HPDE6-E6E7 (cell line): Measurements from ENCODE around the gene HCAR2.
"Not testable (repeated sequence)": the region's sequence is repeated elsewhere in the genome, so short reads cannot be mapped to it uniquely, and the experiment has no call there.

ENCODE experiments used
- DNase-seq: peaks from one replicate; pipeline ENCODE4 v3.0.0; 2011; ENCODE audit warnings: missing footprints; ENCODE audit errors: extremely low spot score

The HCAR2 gene

GRCh38 chr12:122716658-122717057 lies 13.5 kb upstream of the HCAR2 start, which contains the start of gene HCAR3:
Gene HCAR3, minus strand, starts transcription at chr12:122716811. Its CDS starts 74 bp downstream, at chr12:122716737.
- not testable (repeated sequence) for DNase-seq

- not testable (repeated sequence) for DNase-seq
Observed at GRCh38 chr12:122715211-122715610, 12.1 kb upstream of the HCAR2 start.

GRCh38 chr12:122713491-122714188 lies 10.5 kb upstream of the HCAR2 start:
- not testable (repeated sequence) for DNase-seq

- not testable (repeated sequence) for DNase-seq
Observed at GRCh38 chr12:122711266-122711665, 8.1 kb upstream of the HCAR2 start.

GRCh38 chr12:122710341-122710740 lies 7.2 kb upstream of the HCAR2 start:
- DNase-seq, result not testable (repeated sequence)

- DNase-seq, result not testable (repeated sequence)
Observed at GRCh38 chr12:122709287-122709686, 6.1 kb upstream of the HCAR2 start.

GRCh38 chr12:122703841-122704240 lies 684 bp upstream of the HCAR2 start:
- not testable (repeated sequence) for DNase-seq

- not testable (repeated sequence) for DNase-seq
Observed at GRCh38 chr12:122701481-122701880, 1.7 kb downstream of the HCAR2 start.

GRCh38 chr12:122700038-122700710 lies 3.0 kb downstream of the HCAR2 start:
- not testable (repeated sequence) for DNase-seq

GRCh38 chr12:122696922-122697321 lies 6.2 kb downstream of the HCAR2 start:
- not testable (repeated sequence) for DNase-seq

GRCh38 chr12:122691566-122691965 lies 11.6 kb downstream of the HCAR2 start:
- no peak for DNase-seq

- no peak for DNase-seq
Observed at GRCh38 chr12:122688291-122688690, 14.9 kb downstream of the HCAR2 start.

GRCh38 chr12:122687086-122687485 lies 16.1 kb downstream of the HCAR2 start:
- DNase-seq, result no peak

- no peak for DNase-seq
Observed at GRCh38 chr12:122686538-122686937, 16.6 kb downstream of the HCAR2 start.

- no peak for DNase-seq
Observed at GRCh38 chr12:122684297-122684813, 18.8 kb downstream of the HCAR2 start.

- no peak for DNase-seq
Observed at GRCh38 chr12:122681814-122682213, 21.3 kb downstream of the HCAR2 start.

- not testable (repeated sequence) for DNase-seq
Observed at GRCh38 chr12:122680989-122681388, 22.2 kb downstream of the HCAR2 start.

- DNase-seq, result not testable (repeated sequence)
Observed at GRCh38 chr12:122676781-122677180, 26.4 kb downstream of the HCAR2 start.

- not testable (repeated sequence) for DNase-seq
Observed at GRCh38 chr12:122676015-122676414, 27.1 kb downstream of the HCAR2 start.

GRCh38 chr12:122672515-122672914 lies 30.6 kb downstream of the HCAR2 start:
- DNase-seq, result no peak

- DNase-seq, result no peak
Observed at GRCh38 chr12:122669397-122670070, 33.6 kb downstream of the HCAR2 start.

- DNase-seq, result no peak
Observed at GRCh38 chr12:122668268-122668667, 34.9 kb downstream of the HCAR2 start.
